Left forelimb (tissue), 1 donor: Measurements from ENCODE around the gene IGHMBP2.
"Not testable (repeated sequence)": the region's sequence is repeated elsewhere in the genome, so short reads cannot be mapped to it uniquely, and the experiment has no call there.

Experiments
- DNase-seq: peaks from one replicate; pipeline ENCODE4 v3.0.0-alpha.2; 2018; ENCODE audit warnings: low spot score

IGHMBP2 gene

GRCh38 chr11:68903288-68904247 is at the start of gene IGHMBP2, which contains the start of gene MRPL21:
TSS of gene IGHMBP2 (plus strand) at chr11:68903891. CDS start at chr11:68903953, 62 bp downstream.
TSS of gene MRPL21 (minus strand) at chr11:68903832. CDS start at chr11:68903810, 22 bp downstream.
- DNase-seq = peak; percentile 92

DNA sequence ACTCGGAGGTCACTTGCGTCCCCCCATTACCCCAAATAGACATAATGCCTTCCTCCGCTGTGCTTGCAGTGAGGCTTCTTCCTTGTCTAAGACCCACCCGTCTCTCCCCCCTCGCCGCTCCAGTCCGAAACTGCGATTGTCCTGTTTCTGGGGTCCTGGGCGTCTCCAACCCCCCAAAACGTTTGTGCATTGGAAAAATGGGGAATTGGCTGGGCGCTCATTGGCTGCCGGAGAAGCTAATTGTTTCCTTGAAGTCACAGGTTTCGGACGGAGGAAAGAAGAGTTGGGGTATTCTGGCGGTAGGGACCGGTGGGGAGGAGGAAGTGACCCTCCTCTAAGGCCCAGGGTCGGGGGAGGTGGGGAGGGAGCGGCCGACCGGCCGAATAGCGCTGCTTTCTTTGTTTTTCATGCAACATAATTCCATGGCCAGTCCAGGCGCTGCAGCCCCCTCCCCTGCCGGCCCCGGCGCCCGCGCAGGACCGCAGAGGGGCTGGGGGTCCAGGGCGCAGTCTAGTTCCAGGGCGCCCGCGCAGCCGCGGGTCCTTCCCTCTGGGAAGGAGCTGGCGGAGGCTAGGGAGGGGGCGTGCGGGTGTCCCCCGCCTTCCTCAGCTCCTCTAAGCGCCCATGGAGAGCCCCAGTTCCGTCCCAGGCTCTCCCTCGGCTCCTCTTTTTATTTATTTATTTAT is 49.3 kb upstream of the IGHMBP2 start:
- no peak for DNase-seq

DNA sequence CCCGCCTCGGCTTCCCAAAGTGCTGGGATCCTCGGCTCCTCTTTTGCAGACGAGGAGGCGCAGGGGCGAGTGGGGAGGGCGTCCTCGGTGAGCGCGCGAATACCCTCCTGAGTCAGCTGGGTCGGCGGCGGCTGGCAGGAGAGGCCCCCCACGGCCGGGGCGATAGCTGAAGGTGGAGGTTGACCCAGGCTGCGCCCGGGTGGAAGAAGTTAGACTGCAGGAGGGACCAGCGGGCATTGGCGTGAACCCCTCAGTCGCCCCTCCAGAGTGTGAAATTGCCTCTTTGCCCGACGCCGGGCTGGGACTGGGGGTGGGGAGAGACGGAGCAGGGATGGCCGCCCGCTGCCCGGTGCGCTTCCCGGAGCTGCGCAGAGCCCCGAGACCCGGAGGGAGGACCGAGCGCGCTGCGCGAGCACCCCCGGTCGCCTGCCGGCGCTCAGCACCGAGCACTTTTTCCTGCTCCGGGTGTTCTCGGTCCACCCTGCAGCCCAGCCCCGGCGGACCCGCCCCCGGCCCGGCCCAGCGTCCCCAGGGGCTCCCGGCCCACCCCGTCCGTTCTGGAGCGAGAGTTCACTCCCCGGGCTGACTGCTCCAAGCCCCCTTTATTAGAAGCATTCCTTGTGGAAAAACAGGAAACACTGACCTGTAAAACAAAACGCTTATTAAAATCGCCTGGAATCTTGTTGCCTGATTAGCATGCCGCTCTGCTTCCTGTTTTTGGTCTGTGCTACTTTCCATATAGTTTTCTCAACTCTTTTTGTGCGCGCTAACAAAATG is 48.3 kb upstream of the IGHMBP2 start:
- DNase-seq = peak; percentile 86

DNA sequence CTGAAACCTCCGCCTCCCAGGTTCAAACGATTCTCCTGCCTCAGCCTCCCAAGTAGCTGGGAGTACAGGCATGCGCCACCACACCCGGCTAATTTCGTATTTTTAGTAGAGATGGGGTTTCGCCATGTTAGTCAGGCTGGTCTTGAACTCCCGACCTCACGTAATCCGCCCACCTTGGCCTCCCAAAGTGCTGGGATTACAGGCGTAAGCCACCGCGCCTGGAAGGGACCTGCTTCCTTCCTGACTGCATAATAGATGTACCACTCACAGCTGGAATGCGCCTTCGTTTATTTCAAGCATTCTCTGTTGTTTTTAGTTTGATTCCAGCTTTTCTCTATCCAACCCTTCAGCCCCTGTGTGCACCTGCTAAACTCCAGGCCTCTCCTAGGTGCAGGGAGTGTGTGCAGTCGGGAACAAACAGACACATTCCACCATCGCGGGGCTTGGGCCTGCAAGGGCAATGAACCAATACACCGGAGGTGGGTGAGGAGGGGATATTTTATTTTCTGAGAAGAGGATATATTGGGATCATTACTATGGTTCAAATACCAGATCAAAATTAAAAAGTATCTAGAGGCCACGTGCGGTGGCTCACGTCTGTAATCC is 47.2 kb upstream of the IGHMBP2 start:
- DNase-seq = not testable (repeated sequence)

DNA sequence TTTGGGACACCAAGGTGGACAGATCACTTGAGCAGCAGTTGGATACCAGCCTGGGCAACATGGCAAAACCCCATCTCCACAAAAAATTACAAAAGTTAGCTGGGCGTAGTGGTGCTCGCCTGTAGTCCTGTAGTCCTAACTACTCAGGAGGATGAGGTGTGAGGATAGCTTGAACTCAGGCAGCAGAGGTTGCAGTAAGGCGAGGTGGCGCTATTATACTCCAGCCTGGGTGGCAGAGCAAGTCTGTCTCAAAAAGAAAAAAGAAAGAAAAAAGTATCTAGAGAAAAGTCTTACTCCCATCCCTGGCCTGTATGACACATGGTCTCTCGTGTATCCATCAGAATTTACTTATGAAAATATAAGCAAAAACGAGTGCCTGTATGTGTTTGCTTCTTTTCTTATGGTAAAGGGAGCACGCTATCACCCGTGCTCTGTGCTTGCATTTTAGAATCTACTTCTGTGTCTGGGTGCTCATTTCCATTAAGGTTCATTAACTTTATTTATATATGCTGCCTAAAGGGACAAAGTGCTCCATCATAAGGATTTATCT is 46.6 kb upstream of the IGHMBP2 start:
- no peak for DNase-seq

DNA sequence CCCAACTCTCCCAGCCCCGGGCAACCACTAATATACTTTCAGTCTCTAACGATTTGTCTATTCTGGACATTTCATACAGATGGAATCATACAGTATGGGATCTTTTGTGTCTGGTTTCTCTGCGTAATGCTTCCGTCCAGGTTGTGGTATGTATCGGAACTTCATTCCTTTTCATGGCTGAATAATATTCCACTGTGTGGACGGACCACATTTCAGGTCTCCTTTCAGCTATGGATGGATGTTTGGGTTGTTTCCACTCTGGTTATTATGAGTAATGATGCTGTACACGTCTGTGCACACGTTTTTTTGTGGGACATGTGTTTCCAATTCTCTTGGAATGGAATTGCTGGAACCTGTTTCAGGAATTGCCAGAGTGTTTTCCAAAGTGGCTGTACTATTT is 44.6 kb upstream of the IGHMBP2 start:
- DNase-seq = no peak

GRCh38 chr11:68862421-68862820 is 41.3 kb upstream of the IGHMBP2 start:
- DNase-seq = no peak

- DNase-seq = no peak
These were observed 40.0 kb upstream of the IGHMBP2 start for GRCh38 chr11:68863553-68864265.

DNA sequence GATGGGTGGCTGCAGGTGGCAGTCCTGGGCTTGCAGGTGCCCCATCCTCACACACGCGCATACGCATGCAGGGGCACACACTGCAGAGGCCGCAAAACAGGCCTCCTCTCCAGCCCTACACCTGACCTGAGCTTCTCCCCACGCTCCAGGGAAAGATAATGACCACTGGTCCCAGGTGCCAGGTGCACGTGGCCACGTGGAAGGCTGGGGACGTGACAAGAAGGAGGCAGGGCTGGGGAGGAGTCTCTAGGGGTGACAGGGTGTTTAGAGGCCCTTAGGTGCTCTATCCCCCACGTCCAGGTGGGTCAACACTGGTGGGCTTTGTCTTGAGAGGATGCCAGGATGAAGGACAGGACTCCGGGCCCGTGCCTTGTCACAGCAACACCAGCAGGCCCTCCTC is 38.5 kb upstream of the IGHMBP2 start:
- DNase-seq = no peak

- DNase-seq = no peak
These were observed 36.6 kb upstream of the IGHMBP2 start for GRCh38 chr11:68867066-68867465.

- no peak for DNase-seq
These were observed 35.4 kb upstream of the IGHMBP2 start for GRCh38 chr11:68868221-68868835.

- no peak for DNase-seq
These were observed 33.2 kb upstream of the IGHMBP2 start for GRCh38 chr11:68870470-68870869.

DNA sequence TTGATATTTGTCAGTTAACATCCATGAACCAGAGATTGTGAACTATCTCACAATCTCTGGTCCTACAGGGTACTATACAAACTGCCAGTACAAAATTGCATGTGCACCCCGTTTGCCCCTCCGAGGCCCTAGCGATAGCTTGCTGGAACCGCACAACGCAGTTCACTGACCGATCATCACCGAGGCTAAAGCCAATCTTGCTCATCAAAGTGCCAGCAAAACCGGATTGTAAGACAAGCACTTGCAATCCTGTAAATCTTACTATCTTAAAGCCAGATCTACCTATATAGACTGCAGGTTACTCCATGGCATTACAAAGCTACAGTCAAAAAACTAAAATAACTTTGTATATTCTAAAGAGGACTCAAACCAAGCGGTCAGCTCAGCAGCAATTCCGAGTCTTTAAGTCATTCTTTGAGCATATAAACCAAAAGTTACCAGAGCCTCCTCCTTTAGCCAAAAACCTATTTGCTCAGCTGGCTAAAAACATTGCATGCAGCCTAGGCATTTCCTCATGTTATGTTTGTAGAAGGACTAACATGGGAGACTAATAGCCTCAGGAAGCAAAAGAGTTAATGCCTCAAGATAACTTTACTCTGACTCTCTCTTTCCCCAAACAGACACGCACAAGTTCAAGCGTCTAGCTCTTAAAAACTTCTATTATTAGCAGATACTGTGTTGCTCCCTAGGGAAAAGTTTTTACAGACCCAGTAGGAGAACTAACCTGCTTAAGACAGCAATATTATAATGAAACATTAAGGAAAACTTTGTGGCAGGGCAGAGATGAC is 31.3 kb upstream of the IGHMBP2 start:
- DNase-seq = no peak

GRCh38 chr11:68878022-68878421 is 25.7 kb upstream of the IGHMBP2 start:
- no peak for DNase-seq

- DNase-seq = no peak
These were observed 22.8 kb upstream of the IGHMBP2 start for GRCh38 chr11:68880851-68881250.

- DNase-seq = no peak
These were observed 22.4 kb upstream of the IGHMBP2 start for GRCh38 chr11:68881320-68881719.

GRCh38 chr11:68882391-68882790 is 21.3 kb upstream of the IGHMBP2 start:
- no peak for DNase-seq

GRCh38 chr11:68884827-68885226 is 18.9 kb upstream of the IGHMBP2 start:
- not testable (repeated sequence) for DNase-seq

DNA sequence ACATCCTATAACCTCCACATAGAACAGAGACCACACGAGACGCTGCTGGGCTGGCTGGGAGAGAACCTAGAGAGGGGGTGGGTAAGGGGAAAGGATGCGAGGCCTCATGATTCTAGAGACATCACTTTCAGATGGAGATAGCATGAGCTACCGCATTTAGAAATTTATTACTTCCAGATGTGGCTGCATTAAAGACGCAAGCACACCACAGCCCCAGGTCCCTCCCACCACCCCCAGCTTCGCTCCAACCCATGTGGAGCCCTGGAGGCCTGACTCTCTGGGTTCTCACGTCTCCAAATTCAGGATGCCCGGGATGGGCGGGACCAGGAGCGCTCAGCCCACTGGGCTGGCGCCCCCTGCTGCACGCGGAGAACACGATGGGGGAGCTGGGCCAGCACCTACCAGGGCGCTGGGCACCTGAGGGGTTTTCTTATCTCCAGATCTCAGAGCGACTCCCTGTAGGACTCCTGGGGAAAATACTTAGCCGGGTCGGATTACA is 13.7 kb upstream of the IGHMBP2 start:
- peak; percentile 81 for DNase-seq
